NOMO-1 treated with dmso at 0.1 percent for 144 hours (cell line): ENCODE data around the gene PAPPA2.
A peak's percentile ranks its signal among the peaks of the same experiment; 100 is the strongest.

Experiments
- DNase-seq: peaks from one replicate; lab custom pipeline; 2025; ENCODE audit not compliant: unreplicated experiment; lab: John Stamatoyannopoulos, UW

PAPPA2 gene

GRCh38 chr1:176494436-176494835, 31.5 kb downstream of the PAPPA2 start:
- DNase-seq: no peak

DNA sequence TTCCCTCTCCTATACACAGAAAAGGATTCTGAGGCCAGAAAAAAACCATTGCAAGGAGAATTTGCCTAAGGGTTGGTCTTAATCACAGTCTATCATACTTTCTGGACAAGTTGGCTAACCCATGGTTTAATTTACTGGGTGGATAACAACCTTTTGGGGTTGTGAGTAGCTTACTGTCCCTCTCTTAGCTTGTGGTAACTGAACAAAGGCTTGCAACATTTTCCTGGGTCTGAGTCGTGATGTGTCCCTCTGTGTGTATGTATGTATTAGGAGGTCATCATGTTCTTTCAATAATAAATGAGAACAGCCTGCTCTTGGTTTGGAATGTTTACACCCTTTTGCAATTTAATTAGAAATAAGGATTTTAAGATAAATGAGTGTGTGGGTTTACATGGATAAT, 36.7 kb downstream of the PAPPA2 start:
- DNase-seq: no peak

DNA sequence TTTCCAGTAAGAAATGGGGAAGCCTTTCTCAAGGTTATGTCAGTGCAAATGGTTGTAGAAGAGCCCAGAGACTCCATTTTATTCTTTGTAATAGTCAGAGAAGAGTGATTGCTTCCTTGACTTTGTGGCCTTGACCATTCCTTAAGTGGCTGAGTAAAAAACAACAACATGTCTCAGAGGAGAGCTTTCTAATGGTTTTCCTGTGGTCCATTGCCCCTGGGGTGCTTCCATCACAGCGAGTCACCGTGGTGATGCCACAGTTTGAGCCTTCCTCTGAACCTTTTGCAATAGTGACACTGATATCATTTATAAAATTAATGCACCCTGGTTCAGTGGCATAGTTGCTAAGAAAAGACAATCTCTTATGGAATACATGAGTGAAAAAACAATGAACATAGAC, 38.6 kb downstream of the PAPPA2 start:
- no peak for DNase-seq

GRCh38 chr1:176504848-176505553, 42.0 kb downstream of the PAPPA2 start:
- DNase-seq: no peak

GRCh38 chr1:176512966-176513365, 50.0 kb downstream of the PAPPA2 start:
- no peak for DNase-seq

DNA sequence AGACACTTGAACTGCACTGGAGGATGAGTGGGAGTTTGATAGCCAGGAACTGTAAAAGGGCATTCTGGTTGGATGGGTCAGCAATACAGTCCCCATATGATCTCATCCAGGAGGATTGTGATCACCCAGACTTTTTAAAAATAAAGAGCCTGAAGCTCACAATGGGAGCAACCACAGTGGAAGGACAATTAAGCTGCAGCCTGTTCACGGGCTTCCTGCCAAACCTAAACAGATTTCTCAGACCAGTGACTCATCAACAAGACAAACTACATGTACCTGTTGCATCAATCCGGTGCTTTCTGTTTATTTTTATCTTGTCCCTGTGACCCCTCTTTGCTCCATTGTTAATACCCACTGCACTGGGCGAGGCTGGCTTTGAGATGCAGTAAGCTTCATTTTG, 52.3 kb downstream of the PAPPA2 start:
- no peak for DNase-seq

DNA sequence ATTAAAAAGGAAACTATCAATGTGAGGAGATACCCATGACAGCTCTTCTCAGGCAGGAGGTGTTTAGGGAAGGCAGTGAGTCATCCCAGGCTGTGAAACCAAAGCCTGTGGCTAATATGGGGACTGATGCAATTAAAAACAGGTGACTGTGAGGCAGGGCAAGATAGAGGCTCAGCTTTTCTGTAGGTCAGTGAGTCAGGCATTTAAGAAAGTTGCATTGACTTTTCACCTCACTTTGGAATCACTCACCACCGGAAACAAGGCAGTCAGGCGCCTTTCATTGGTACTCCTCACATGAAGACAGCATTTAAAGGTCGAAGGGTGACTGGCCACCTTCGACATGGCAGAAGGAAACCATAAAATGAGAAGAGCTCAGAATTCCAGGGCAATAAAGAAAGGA, 54.5 kb downstream of the PAPPA2 start:
- no peak for DNase-seq

DNA sequence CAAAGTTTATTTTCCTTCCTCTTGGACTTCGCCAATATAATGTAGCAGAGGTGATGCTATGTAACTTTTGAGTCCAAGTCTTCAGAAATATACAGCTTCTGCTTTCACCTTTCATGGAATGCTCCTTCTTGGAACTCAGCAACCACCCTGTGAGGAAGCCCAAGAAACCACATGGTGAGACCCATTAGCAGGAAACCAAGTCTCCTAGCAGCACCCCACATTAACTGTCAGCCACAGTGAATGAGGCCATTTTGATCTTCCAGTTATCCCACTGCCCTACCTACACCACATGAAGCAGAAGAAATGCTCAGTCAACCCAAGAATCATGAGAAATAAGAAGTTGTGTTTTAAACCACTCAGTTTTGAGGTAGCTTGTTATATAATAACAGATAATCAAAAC, 58.2 kb downstream of the PAPPA2 start:
- no peak for DNase-seq

- DNase-seq: no peak
These were observed 59.4 kb downstream of the PAPPA2 start for GRCh38 chr1:176522310-176522845.

DNA sequence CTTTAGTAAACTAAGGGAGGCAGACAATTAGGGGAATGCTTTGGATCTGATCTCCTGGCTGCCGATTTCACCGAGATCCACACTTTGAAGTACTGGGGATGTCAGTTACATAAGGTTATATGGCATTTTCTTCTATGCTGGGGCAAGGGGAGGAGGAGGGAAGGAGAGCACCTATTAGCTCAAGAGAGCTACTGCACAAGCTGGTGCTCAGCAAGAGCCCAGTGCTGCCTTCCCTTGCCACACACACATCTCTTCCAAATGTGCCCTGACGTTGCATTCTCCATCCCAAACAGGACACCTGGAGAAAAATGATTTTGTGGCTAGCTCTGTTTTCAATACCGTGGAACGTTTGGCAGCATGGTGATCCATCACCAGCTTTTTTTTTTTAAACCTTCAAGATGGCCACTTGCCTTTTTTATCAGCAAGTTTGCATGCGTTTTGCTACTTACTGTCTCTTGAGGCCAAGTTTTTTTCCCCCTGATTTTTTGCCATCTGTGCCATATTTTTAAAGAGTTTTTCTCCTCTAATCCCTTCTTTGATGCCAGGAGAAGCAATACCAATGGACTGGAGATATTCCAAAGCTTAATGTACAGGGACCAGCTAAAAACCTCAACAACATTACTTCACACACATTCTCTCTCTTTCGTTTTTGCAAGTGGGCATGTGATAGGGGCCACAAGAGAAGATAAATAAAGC, 66.6 kb downstream of the PAPPA2 start:
- DNase-seq: no peak

DNA sequence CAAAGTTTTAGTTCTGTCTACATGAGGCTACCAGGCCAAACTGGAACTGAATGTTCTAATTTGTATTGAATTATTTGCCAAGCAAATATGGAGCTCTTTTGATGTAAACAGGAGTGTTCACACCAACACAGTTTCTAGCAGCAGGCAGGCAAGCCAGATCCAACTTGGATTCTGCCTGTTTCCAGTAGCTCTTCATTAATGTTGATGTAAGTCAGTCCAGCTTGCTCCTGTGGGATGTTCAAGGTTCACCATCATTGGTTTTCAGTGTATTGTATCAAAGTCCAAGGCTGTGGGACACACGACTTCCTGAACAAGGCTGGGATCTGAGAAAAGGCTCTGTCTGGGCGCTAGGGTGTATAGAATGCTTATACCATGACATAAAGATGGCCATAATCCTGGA, 68.1 kb downstream of the PAPPA2 start:
- DNase-seq: no peak

- DNase-seq: no peak
These were observed 69.2 kb downstream of the PAPPA2 start for GRCh38 chr1:176531921-176532897.

- DNase-seq: no peak
These were observed 70.0 kb downstream of the PAPPA2 start for GRCh38 chr1:176533020-176533419.

- no peak for DNase-seq
These were observed 73.6 kb downstream of the PAPPA2 start for GRCh38 chr1:176536588-176536987.

DNA sequence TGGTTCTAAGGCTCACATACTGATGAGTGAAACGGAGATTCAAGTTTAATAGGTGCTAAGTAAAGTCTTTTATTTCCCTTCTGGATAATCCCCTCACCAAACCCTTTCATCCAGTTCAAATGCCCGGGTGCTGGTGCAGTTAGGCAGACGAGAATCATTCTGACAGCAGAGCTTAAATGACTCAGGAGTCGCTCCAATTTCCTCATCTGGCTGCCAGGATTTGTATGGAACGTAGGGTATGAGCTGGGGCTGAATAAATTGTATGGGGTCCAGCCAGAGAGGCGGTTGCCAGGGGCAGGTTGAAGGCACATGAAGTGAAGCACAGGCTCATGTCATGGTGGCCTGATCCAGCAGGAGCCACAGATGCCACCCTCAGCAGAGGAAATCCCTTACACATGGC, 76.0 kb downstream of the PAPPA2 start:
- DNase-seq: no peak

GRCh38 chr1:176540428-176540827, 77.5 kb downstream of the PAPPA2 start:
- DNase-seq: no peak

- DNase-seq: peak; percentile 21
These were observed 78.7 kb downstream of the PAPPA2 start for GRCh38 chr1:176541663-176542062.

DNA sequence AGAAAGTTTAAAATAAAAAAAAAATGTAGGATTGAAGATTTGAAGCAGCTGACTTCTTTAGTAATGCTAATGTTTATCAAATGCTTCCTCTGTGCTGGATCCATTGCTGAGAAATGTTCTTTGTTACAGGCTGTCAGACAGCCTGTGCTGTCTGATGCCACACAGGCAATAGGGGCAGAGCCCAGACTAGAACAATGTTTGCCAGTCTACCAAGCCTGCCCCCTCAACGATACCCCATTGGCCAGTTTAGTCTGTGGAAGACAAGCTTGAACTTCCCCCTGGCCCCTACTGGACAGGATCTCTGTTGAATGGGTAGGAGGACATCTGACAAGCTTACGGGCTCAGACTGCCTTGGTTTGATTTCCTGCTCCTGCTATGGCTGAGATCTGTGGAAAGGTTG, 79.4 kb downstream of the PAPPA2 start:
- no peak for DNase-seq

- DNase-seq: no peak
These were observed 80.6 kb downstream of the PAPPA2 start for GRCh38 chr1:176543360-176544129.

GRCh38 chr1:176545034-176545639, 82.2 kb downstream of the PAPPA2 start:
- DNase-seq: no peak
